ENCODE data around the gene PAGE2. TPM values are rescaled to one million over a fixed set of nuclear protein-coding genes. Genes with fewer than 3 reads are reported as not detected.
"Not testable (repeated sequence)": the region's sequence is repeated elsewhere in the genome, so short reads cannot be mapped to it uniquely, and the experiment has no call there.

PAGE2 gene
- polyA plus RNA-seq, 1 donor, result not detected

DNA sequence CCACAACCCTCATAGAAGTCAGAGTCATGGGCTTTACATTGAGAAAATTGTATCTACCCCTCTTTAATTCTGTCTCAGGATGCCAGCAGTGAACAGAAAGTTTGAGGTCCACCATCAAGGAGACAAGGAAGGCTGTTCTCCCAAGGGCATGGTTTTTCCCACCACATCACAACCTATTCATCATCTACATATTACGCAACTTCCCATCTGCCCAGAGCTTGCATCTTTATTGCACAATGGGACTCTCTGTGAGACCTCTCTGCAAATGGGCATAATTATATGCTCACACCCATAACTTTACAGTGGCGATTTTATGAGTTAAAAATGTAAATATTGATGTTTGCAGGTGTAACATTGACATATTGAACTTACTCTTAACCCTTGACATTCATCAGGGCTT lies 38.9 kb downstream of the PAGE2 start:
- DNase-seq, result no peak

DNA sequence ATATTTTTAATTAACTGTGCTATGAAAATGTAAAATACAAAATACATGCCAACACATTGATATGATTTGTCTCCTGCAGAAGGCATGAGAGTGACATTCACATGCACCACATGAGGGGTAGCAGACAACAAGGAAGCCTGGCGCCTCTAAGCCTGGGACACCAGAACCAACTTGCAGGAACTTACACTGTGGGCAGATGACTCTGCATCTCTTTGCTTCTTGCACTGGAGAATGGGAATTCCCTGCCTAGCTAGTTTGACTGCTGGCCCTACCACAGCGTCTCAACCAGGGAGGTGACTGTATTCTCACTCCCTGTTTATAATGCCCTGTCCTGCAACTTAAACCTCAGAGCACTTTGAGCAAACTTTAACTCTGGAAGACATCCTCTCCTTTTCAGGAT lies 40.5 kb downstream of the PAGE2 start:
- DNase-seq, result no peak

DNA sequence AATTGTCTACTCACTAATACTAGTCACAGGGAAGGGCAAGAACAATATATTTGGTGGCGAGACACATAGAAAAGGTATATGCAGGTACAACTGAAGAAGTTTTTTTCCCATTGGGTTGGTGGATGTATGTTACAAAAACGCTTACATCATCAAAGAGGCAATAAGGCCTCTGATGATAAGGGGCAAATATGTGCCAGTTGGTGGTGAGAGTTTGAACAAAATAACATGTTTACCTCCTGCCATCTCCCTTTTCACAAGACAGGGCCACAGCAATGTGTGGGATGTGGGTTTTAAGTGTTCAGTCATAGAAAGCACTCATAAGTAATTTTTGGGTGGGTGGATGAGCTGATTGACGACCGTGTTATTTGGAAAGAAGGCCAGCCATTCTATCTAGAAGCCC lies 41.7 kb downstream of the PAGE2 start:
- no peak for DNase-seq

DNA sequence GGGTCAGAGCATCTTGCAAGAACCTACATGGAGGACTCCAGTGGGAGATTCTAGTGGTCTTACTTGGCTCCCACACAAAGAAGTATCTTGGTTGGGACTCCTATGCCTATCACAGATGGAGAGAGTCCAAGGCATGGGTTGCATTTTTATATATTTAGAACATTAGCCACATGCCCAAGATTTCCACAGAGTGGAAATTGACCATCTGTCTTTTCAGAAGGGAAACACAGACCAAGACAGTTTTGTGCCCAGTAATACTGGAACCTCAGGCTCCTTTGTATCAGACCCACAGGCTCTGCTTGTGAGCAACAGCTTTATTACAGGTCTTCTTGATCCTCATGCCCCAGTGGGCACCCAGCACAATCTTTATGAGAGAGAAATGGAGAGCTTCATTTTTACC lies 43.6 kb downstream of the PAGE2 start:
- no peak for DNase-seq

DNA sequence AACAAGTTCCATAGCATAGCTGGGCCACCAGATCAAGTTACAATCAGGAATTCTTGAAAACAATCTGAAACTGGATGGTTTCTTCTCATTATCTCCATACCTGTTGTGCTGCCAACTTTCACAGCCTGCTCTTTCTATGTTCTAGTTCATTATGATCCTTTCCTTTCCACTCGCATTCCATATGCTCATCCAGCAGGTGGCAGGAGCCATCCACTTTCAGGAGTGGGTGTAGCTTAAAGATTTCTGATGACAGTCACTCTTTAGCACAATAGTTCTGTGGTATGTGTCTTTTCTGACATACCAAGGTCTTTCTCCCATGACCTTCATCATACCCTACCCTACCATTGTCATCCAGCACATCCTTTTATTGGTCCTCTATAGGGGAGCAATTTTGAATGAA lies 46.4 kb downstream of the PAGE2 start:
- no peak for DNase-seq

DNA sequence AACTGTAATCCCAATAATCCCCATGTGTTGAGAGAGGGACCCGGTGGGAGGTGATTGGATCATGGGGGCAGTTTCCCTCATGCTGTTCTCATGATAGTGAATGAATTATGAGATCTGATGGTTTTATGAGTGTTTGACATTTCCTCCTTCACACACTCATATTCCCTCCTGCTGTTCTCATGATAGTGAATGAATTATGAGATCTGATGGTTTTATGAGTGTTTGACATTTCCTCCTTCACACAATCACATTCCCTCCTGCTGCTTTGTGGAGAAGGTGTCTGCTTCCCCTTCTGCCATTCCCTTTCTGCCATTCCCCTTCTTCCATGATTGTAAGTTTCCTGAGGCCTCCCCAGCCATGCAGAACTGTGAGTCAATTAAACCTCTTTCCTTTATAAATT lies 52.0 kb downstream of the PAGE2 start:
- not testable (repeated sequence) for DNase-seq

Other genes starting within 250 kb of the PAGE2 start
- gene TRO, start 168.2 kb upstream of the PAGE2 start, polyA plus RNA-seq (ENCODE audit: insufficient read length), result 127 TPM
- gene PFKFB1, start 94.8 kb upstream of the PAGE2 start, polyA plus RNA-seq (ENCODE audit: insufficient read length), result 1.1 TPM
- 11.3 TPM for gene APEX2, start 88.7 kb upstream of the PAGE2 start, polyA plus RNA-seq (ENCODE audit: insufficient read length)
- 14.7 TPM for gene ALAS2, start 58.0 kb upstream of the PAGE2 start, polyA plus RNA-seq (ENCODE audit: insufficient read length)
- not detected for gene PAGE2B, start 14.0 kb upstream of the PAGE2 start, polyA plus RNA-seq (ENCODE audit: insufficient read length)
- not detected for gene PAGE5, start 131.3 kb downstream of the PAGE2 start, polyA plus RNA-seq (ENCODE audit: insufficient read length)
- not detected for gene PAGE3, start 175.9 kb downstream of the PAGE2 start, polyA plus RNA-seq (ENCODE audit: insufficient read length)